Endodermal cell (in vitro differentiated cells): ENCODE measurements around the gene C1orf21. TPM values are rescaled to one million over a fixed set of nuclear protein-coding genes. Genes with fewer than 3 reads are reported as not detected.

Source experiments
- DNase-seq: peaks from one replicate; pipeline ENCODE4 v3.0.0-alpha.2; 2017
- H3K27ac ChIP-seq: 2 replicates; pipeline ENCODE4 v1.5.1; 2013; ENCODE audit warnings: mild to moderate bottlenecking, low read depth, low read length, moderate library complexity
- H3K27me3 ChIP-seq: 2 replicates; pipeline ENCODE4 v1.6.1; 2013; ENCODE audit warnings: mild to moderate bottlenecking, low read length, moderate library complexity; ENCODE audit not compliant: insufficient read depth, control insufficient read depth, poor library complexity, severe bottlenecking
- H3K36me3 ChIP-seq: 2 replicates; pipeline ENCODE4 v1.7.0; 2013; ENCODE audit warnings: mild to moderate bottlenecking, low read length, moderate library complexity; ENCODE audit not compliant: control insufficient read depth, insufficient read depth
- H3K4me1 ChIP-seq: one replicate; pipeline ENCODE4 v1.7.0; 2013; ENCODE audit warnings: low read length; ENCODE audit not compliant: control insufficient read depth, insufficient read depth
- H3K4me3 ChIP-seq: 2 replicates; pipeline ENCODE4 v1.5.1; 2013; ENCODE audit warnings: mild to moderate bottlenecking, low read length, moderate library complexity
- H3K9ac ChIP-seq: 2 replicates; pipeline ENCODE4 v1.6.1; 2013; ENCODE audit warnings: mild to moderate bottlenecking, low read length, moderate library complexity; ENCODE audit not compliant: poor library complexity, severe bottlenecking; ENCODE audit errors: extremely low read depth
- H3K9me3 ChIP-seq: 2 replicates; pipeline ENCODE4 v1.6.1; 2013; ENCODE audit warnings: mild to moderate bottlenecking, low read length, moderate library complexity; ENCODE audit not compliant: control insufficient read depth
- H3K27ac Mint-ChIP-seq: 2 replicates; pipeline ENCODE4 v1.8.0; 2020; ENCODE audit warnings: mixed read lengths
- H3K27me3 Mint-ChIP-seq: 2 replicates; pipeline ENCODE4 v1.8.0; 2021; ENCODE audit warnings: mild to moderate bottlenecking, mixed read lengths; ENCODE audit not compliant: insufficient read depth
- H3K36me3 Mint-ChIP-seq: 2 replicates; pipeline ENCODE4 v1.8.0; 2020; ENCODE audit warnings: low read depth, mixed read lengths
- H3K4me1 Mint-ChIP-seq: 2 replicates; pipeline ENCODE4 v1.8.0; 2020; ENCODE audit warnings: mixed read lengths
- H3K4me3 Mint-ChIP-seq: 2 replicates; pipeline ENCODE4 v1.8.0; 2020; ENCODE audit warnings: mild to moderate bottlenecking, moderate library complexity, mixed read lengths
- H3K9me3 Mint-ChIP-seq: 2 replicates; pipeline ENCODE4 v1.8.0; 2020; ENCODE audit warnings: mild to moderate bottlenecking, mixed read lengths
- CTCF ChIP-seq: fragments of 200-600 bp; sonication (generic); conservative IDR thresholded peaks from 2 replicates; pipeline ENCODE4 v1.5.0; 2021; ENCODE audit warnings: antibody characterized with exemption, mild to moderate bottlenecking
- WGBS, 2 experiments: methylation state at CpG; one replicate each; pipeline versions ENCODE4 v1.1.5 to v1.1.7; 2013; ENCODE audit warnings: missing lambda C conversion rate in 2 of 2, mixed read lengths in 1 of 2; ENCODE audit not compliant: insufficient coverage in 1 of 2, insufficient read length in 1 of 2; 5-methylcytosine and 5-hydroxymethylcytosine counted together
- total RNA-seq, 2 donors: library from RNA; stranded (reverse); fragmentation: NEBNext Ultra II Directional in 1 of 2; extraction: Animal tissue kit (Norgen Biotek cat#: 25700) in 1 of 2; gene quantifications; 2 replicates in 1 of 2; 3 replicates in 1 of 2; pipeline ENCODE4 v1.2.1, GENCODE V29; 2021

The C1orf21 gene
- total RNA-seq, 2 donors from 2014 or later: 9.1 to 10.2 TPM

DNA sequence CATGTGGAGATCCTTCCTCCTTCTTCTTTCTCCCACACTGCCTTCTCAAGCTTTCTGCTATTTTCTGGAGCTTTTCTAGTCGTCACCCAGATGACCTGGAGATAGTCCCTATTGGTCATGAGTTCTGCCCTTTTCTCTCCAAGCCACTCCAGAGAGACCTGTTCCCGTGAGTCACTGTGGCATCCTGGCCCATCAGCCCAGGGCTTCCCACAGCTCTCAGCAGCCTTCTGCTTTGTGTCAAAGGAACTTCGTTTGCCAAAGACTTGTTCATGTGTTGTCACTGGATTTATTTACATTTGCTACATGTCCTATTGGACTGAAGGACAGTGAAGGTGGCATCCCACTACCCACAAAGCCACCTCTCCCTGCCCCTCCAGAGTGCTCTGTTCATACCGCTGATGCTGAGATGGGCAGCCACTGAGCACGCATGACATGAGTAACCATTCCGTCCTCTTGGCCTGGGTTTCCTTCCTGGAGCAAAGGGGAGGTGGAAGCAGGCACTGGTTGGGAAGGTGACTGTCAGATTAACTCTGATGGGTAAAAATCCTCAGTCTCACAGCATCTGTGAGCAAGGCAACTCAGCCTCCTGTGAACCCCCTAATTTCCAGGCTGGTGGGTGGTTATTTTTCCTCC lies 248.6 kb downstream of the C1orf21 start:
- 93 to 97% methylated on average over 3 to 6 of the region's 6 CpGs for WGBS, 2 experiments

DNA sequence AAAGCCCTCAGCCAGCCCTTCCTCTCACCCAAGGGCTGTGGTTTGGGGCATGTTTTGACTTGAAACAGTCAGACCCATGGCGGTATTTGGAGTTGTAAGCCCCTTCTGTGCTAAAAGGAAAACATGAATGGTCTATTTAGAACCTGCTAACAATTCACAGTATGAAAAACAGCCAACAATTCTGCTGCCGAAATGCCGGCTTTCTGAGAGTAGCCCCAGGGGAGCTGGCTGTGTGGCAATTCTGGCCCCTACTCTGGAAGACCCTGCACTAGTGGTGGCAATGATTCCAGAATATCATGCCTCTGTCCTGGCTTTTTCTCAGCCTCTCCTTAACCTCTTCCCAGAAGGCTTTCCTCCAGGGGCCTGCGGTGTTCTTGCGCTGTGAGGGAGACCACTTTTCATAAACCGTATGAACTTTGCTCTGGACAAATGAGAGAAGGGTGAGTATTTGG lies 249.2 kb downstream of the C1orf21 start:
- no peaks in the 10 kb centered on the region for H3K36me3 ChIP-seq
- H3K9me3 Mint-ChIP-seq: peaks cover 7% of the 10 kb centered on the region
- no peak for DNase-seq
- H3K9me3 ChIP-seq: peaks cover 19% of the 10 kb centered on the region
- no peak overlapping the region for H3K27ac Mint-ChIP-seq
- 81 to 93% methylated on average over 2 to 6 of the region's 6 CpGs for WGBS, 2 experiments
- peaks cover 16% of the 10 kb centered on the region for H3K27me3 Mint-ChIP-seq
- peaks cover 31% of the 10 kb centered on the region for H3K4me1 Mint-ChIP-seq
- TF ChIP-seq CTCF: no peak
- H3K4me3 ChIP-seq: no peak overlapping the region
- peaks cover 21% of the 10 kb centered on the region for H3K4me1 ChIP-seq
- no peak overlapping the region for H3K4me3 Mint-ChIP-seq
- H3K36me3 Mint-ChIP-seq: no peaks in the 10 kb centered on the region
- no peak overlapping the region for H3K27ac ChIP-seq
- no peak overlapping the region for H3K9ac ChIP-seq
- H3K27me3 ChIP-seq: no peaks in the 10 kb centered on the region

More for the DNA sequence above, 248.6 kb downstream of the C1orf21 start:
- H3K9me3 ChIP-seq: peaks cover 19% of the 10 kb centered on the region
- no peaks in the 10 kb centered on the region for H3K27me3 ChIP-seq
- no peak overlapping the region for H3K4me3 ChIP-seq
- H3K4me1 ChIP-seq: peaks cover 21% of the 10 kb centered on the region
- Mint-ChIP-seq H3K9me3 (peaks cover 7% of the 10 kb centered on the region), H3K4me1 (peaks cover 31% of the 10 kb centered on the region), H3K36me3 (no peaks in the 10 kb centered on the region), H3K27ac (no peak overlapping the region), H3K27me3 (peaks cover 13% of the 10 kb centered on the region), H3K4me3 (no peak overlapping the region)
- DNase-seq: no peak
- H3K36me3 ChIP-seq: no peaks in the 10 kb centered on the region
- no peak overlapping the region for H3K9ac ChIP-seq
- TF ChIP-seq CTCF: no peak
- H3K27ac ChIP-seq: no peak overlapping the region

DNA sequence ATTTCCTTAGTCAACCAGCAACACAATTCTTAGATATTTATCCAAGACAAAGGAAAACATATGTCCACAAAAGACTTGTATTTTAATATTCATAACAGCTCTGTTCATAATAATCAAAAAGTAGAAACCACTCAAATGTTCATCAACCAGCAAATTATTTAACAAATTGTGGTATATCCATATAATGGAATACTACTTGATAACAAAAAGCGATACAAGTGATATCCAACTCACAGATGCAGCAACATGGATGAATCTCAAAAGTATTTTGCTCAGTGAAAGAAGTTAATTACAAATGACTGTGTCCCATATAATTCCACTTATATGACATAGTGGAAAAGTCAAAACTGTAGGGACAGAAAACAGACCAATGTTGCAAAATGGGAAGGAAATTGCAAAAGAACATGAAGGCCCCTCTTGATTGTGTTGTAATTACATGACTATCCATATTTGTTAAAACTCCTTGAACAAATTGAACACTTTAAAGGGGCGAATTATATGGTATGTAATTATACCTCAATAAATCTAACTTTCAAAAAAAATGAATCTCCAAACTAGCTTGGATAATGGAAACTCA lies 250.9 kb downstream of the C1orf21 start:
- H3K4me3 Mint-ChIP-seq: no peak overlapping the region
- no peaks in the 10 kb centered on the region for H3K36me3 ChIP-seq
- H3K9me3 Mint-ChIP-seq: peaks cover 7% of the 10 kb centered on the region
- DNase-seq: no peak
- no peaks in the 10 kb centered on the region for H3K36me3 Mint-ChIP-seq
- no peak overlapping the region for H3K4me3 ChIP-seq
- no peak overlapping the region for H3K27ac ChIP-seq
- H3K9me3 ChIP-seq: peaks cover 19% of the 10 kb centered on the region
- no peak for TF ChIP-seq CTCF
- H3K27me3 ChIP-seq: no peaks in the 10 kb centered on the region
- H3K4me1 Mint-ChIP-seq: peaks cover 31% of the 10 kb centered on the region
- H3K27ac Mint-ChIP-seq: no peak overlapping the region
- 100% methylated on average over 1 of the region's 2 CpGs; no CpG with 5 or more reads in 1 of the 2 experiments for WGBS, 2 experiments
- peaks cover 14% of the 10 kb centered on the region for H3K27me3 Mint-ChIP-seq
- H3K9ac ChIP-seq: no peak overlapping the region
- H3K4me1 ChIP-seq: peaks cover 19% of the 10 kb centered on the region
